Immature natural killer cell (primary cell): Measurements from ENCODE around the gene DGKH. TPM values are rescaled to one million over a fixed set of nuclear protein-coding genes. Genes with fewer than 3 reads are reported as not detected.
"Not testable (repeated sequence)": the region's sequence is repeated elsewhere in the genome, so short reads cannot be mapped to it uniquely, and the experiment has no call there.

Source experiments
- DNase-seq, 3 donors: peaks; one replicate each; pipeline ENCODE4 v3.0.0; 2022; ENCODE audit warnings: mixed read lengths in 1 of 3
- H3K27ac Mint-ChIP-seq, 6 donors: one replicate each; pipeline ENCODE4 v1.8.0; 2020; ENCODE audit warnings: mixed read lengths in 6 of 6, mild to moderate bottlenecking in 5 of 6, inconsistent platforms in 4 of 6, moderate library complexity in 3 of 6
- H3K27me3 Mint-ChIP-seq, 3 donors: one replicate each; pipeline ENCODE4 v1.8.0; 2020 to 2021; ENCODE audit warnings: low read depth in 3 of 3, mild to moderate bottlenecking in 3 of 3, mixed read lengths in 3 of 3, moderate library complexity in 3 of 3, inconsistent platforms in 1 of 3
- H3K36me3 Mint-ChIP-seq, 3 donors: one replicate each; pipeline ENCODE4 v1.8.0; 2020; ENCODE audit warnings: mixed read lengths in 3 of 3, inconsistent platforms in 2 of 3, mild to moderate bottlenecking in 2 of 3
- H3K4me1 Mint-ChIP-seq, 2 donors: one replicate each; pipeline ENCODE4 v1.8.0; 2020; ENCODE audit warnings: inconsistent platforms in 2 of 2, mild to moderate bottlenecking in 2 of 2, mixed read lengths in 2 of 2, moderate library complexity in 1 of 2
- H3K4me3 Mint-ChIP-seq, 5 donors: one replicate each; pipeline ENCODE4 v1.8.0; 2020; ENCODE audit warnings: mild to moderate bottlenecking in 5 of 5, mixed read lengths in 5 of 5, inconsistent platforms in 3 of 5, moderate library complexity in 3 of 5
- H3K9me3 Mint-ChIP-seq, 6 donors: one replicate each; pipeline ENCODE4 v1.8.0; 2020; ENCODE audit warnings: mild to moderate bottlenecking in 6 of 6, mixed read lengths in 6 of 6, inconsistent platforms in 4 of 6, moderate library complexity in 3 of 6
- polyA plus RNA-seq, 3 donors: library from polyadenylated mRNA; unstranded; fragments of 300-500 nt; fragmentation: Illumina TruSeq; gene quantifications; one replicate each; pipeline ENCODE4 v1.2.3, GENCODE V29; 2021

The DGKH gene
- polyA plus RNA-seq, 3 donors from 2014 or later: 0.03 to 1.1 TPM; not detected in 1

DNA sequence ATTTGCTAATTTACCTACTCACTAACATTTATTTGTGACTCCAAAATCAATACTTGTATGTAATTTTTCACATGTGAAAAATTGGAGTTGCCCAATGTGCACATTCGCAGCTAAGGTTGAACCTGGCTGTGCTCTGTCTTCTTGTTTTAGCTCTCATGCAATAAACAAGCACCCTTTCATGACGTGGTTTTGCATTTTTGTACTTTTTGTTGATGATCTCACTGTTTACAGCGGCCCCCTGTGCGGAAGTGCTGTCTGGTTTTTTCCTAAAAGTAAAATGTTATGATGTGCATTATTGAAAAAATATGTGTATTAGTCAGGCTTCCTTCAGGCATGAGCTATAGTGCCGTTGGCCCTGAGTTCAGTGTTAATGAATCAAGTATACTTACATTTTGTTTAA lies 18.1 kb downstream of the DGKH start:
- no peaks in the 10 kb centered on the region for H3K36me3 Mint-ChIP-seq
- H3K27me3 Mint-ChIP-seq: peaks cover 2 to 5% (median 2%) of the 10 kb centered on the region in 3 donors
- H3K4me1 Mint-ChIP-seq: no peaks in the 10 kb centered on the region
- no peak overlapping the region for H3K27ac Mint-ChIP-seq
- DNase-seq: no peak
- no peaks in the 10 kb centered on the region for H3K9me3 Mint-ChIP-seq
- no peak overlapping the region for H3K4me3 Mint-ChIP-seq

DNA sequence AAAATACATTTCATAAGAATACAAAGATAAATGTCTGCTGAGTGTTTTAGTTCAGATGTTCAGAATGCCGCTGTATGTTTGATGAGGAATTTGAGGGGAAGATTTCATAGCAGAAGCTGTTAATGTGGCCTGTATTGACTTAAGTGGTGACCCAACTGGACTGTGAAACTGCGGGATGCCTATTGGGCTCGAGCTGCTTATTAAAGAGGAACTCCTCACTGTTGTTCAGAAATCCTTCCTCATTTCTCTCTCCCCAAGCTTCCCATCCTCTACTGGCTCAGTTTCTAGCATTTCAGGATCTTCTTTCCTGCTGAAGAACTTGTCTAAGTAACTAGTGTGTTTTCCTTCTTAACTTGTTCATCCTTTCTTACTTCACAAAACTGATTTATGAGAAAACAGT lies 20.4 kb downstream of the DGKH start:
- no peaks in the 10 kb centered on the region for H3K36me3 Mint-ChIP-seq
- H3K27me3 Mint-ChIP-seq: peaks cover 0 to 4% (median 0%) of the 10 kb centered on the region in 3 donors
- H3K9me3 Mint-ChIP-seq: no peaks in the 10 kb centered on the region
- H3K4me1 Mint-ChIP-seq: no peaks in the 10 kb centered on the region
- H3K4me3 Mint-ChIP-seq: no peak overlapping the region
- no peak for DNase-seq
- no peak overlapping the region for H3K27ac Mint-ChIP-seq

DNA sequence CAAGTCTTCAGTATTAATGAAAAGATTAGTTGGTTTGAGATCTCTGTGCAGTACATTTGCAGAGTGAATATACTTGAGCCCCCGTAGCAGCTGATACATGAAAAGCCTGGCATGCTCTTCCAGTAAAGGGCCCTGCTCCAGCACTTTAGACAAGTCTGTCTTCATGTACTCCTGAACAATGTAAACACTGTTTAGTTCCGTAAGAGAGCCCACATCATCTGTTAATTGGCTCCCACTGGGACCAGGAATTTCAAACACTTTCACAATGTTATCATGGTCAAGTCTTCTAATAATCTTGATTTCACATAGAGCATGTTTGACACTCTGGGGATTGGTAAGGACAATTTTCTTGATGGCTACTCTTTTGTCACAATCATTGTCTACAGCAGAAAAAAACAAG lies 22.2 kb downstream of the DGKH start:
- not testable (repeated sequence) for H3K4me3 Mint-ChIP-seq, H3K4me1 Mint-ChIP-seq, H3K27ac Mint-ChIP-seq, H3K27me3 Mint-ChIP-seq, DNase-seq, H3K9me3 Mint-ChIP-seq, H3K36me3 Mint-ChIP-seq

DNA sequence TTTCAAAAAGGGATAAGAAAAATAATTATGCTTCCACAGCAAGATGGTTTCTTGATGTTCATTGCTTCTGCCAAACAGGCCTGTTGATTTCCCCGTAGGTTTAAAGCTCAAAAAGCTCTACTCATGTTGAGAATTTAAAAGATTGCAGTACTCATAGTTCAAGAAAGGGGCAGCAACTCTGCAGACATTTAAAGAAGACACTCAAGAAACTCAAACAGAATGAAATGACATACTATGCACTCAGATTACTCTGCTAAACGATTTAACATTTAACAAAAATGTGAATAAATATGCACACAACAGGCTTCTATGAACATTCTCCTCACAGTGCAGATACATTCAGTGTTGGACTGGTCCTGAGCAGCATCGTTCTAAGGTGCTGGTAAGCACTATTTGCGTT lies 22.7 kb downstream of the DGKH start:
- not testable (repeated sequence) for H3K4me3 Mint-ChIP-seq, H3K27ac Mint-ChIP-seq, H3K27me3 Mint-ChIP-seq, H3K36me3 Mint-ChIP-seq, DNase-seq, H3K4me1 Mint-ChIP-seq, H3K9me3 Mint-ChIP-seq

DNA sequence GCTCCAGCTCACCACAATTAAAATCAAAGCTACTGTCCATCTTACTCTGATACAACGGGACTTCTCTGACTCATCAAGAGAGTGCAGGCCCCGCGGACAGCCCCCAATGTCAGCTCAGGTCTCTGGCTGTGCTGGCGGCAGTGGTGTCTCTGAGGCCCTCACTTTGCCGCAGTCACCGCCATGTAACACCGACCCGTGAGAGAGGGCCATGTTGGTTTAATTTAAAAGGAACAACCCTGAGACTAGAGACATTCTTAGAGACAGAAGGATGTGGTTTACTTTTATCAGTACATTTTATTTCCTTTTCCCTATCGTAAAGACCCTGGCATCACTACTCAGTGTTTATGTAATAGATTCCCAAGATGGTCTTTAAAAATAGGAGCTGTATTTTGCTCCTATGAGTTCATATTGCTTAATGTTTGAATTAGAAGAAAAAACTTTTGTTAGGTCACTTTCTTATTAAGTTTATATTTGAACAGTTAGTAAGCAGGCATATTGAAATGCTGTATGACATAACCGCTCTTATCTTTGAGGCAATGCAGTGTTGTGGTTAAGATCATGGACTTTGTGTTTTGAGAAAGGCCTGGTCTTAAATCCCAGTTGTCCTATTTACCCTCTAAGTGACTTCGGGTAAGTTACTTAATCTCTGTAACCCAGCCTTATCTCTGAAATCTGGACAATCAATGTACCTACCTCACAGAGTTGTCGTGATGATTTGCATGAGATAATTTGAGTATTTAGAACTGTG lies 23.4 kb downstream of the DGKH start:
- H3K9me3 Mint-ChIP-seq: no peaks in the 10 kb centered on the region
- H3K4me3 Mint-ChIP-seq: no peak overlapping the region
- no peak overlapping the region for H3K27ac Mint-ChIP-seq
- H3K36me3 Mint-ChIP-seq: no peaks in the 10 kb centered on the region
- DNase-seq: no peak
- H3K4me1 Mint-ChIP-seq: no peaks in the 10 kb centered on the region
- peaks cover 0 to 4% (median 0%) of the 10 kb centered on the region in 3 donors for H3K27me3 Mint-ChIP-seq

DNA sequence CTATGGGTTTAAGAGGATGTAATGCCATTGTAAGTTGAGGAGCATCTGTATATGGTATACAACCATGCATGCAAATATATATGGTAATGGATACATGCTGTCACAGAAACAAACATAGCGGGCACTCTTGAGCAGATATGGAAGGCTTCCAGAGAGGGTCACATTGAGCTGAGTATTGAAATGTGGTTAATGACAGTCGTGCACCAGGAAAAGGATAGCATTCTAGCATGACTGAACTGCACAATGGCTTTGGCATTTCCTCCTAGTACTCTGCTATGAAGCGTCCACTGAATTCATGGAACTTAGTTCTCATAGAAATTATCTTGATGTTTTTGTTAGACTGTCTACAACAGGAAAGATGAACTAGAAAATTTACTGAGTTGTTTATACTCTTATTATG lies 25.2 kb downstream of the DGKH start:
- no peak for DNase-seq
- Mint-ChIP-seq H3K4me3 (no peak overlapping the region), H3K27ac (no peak overlapping the region), H3K4me1 (no peaks in the 10 kb centered on the region), H3K27me3 (peaks cover 0 to under 1% (median 0%) of the 10 kb centered on the region in 3 donors), H3K9me3 (no peaks in the 10 kb centered on the region), H3K36me3 (no peaks in the 10 kb centered on the region)

- H3K4me3 Mint-ChIP-seq: no peak overlapping the region
- no peak overlapping the region for H3K27ac Mint-ChIP-seq
- H3K36me3 Mint-ChIP-seq: no peaks in the 10 kb centered on the region
- peaks cover 0 to 1% (median 0%) of the 10 kb centered on the region in 3 donors for H3K27me3 Mint-ChIP-seq
- no peaks in the 10 kb centered on the region for H3K9me3 Mint-ChIP-seq
- DNase-seq: no peak
- H3K4me1 Mint-ChIP-seq: no peaks in the 10 kb centered on the region
Measured at GRCh38 chr13:42075517-42075916, 27.1 kb downstream of the DGKH start.

DNA sequence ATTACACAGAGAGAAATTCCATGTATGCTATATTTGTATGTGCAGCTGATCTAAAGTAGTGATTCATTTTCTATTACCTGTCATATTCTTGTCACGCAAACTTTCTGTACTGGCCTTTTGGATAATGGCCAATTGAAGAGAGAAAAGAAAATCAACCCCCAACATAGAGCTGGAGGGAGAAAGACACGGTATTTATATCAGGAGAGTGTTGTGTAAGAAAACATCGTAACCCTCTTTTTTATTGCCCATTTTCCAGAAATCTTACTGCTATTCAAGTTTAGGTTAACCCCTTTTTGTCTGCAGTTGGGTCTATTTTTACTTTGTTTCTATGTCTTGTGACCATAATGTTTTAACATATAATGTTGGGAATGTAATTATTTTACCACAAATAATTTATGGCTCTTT lies 27.9 kb downstream of the DGKH start:
- Mint-ChIP-seq H3K27me3 (peaks cover 0 to 1% (median 0%) of the 10 kb centered on the region in 3 donors), H3K4me3 (no peak overlapping the region), H3K9me3 (no peaks in the 10 kb centered on the region), H3K27ac (no peak overlapping the region), H3K36me3 (no peaks in the 10 kb centered on the region), H3K4me1 (no peaks in the 10 kb centered on the region)
- DNase-seq: no peak

- H3K9me3 Mint-ChIP-seq: peaks cover 0 to 2% (median 0%) of the 10 kb centered on the region in 6 donors
- H3K4me3 Mint-ChIP-seq: no peak overlapping the region
- no peaks in the 10 kb centered on the region for H3K4me1 Mint-ChIP-seq
- no peak for DNase-seq
- H3K36me3 Mint-ChIP-seq: no peaks in the 10 kb centered on the region
- H3K27ac Mint-ChIP-seq: no peak overlapping the region
- peaks cover 0 to 5% (median 0%) of the 10 kb centered on the region in 3 donors for H3K27me3 Mint-ChIP-seq
Measured at GRCh38 chr13:42078128-42078808, 29.8 kb downstream of the DGKH start.

- peaks cover 0 to 6% (median 5%) of the 10 kb centered on the region in 3 donors for H3K27me3 Mint-ChIP-seq
- no peaks in the 10 kb centered on the region for H3K4me1 Mint-ChIP-seq
- H3K36me3 Mint-ChIP-seq: peaks cover 0 to 11% (median 4%) of the 10 kb centered on the region in 3 donors
- H3K9me3 Mint-ChIP-seq: peaks cover 0 to 5% (median 2%) of the 10 kb centered on the region in 6 donors
- H3K4me3 Mint-ChIP-seq: no peak overlapping the region
- DNase-seq: no peak
- H3K27ac Mint-ChIP-seq: no peak overlapping the region
Measured at GRCh38 chr13:42083138-42083770, 34.8 kb downstream of the DGKH start.

GRCh38 chr13:42084722-42085121 lies 36.3 kb downstream of the DGKH start:
- H3K36me3 Mint-ChIP-seq: peaks cover 0 to 11% (median 4%) of the 10 kb centered on the region in 3 donors
- peaks cover 0 to 5% (median 2%) of the 10 kb centered on the region in 6 donors for H3K9me3 Mint-ChIP-seq
- H3K4me3 Mint-ChIP-seq: no peak overlapping the region
- H3K27ac Mint-ChIP-seq: no peak overlapping the region
- DNase-seq: no peak
- peaks cover 0 to 5% (median 5%) of the 10 kb centered on the region in 3 donors for H3K27me3 Mint-ChIP-seq
- H3K4me1 Mint-ChIP-seq: no peaks in the 10 kb centered on the region

DNA sequence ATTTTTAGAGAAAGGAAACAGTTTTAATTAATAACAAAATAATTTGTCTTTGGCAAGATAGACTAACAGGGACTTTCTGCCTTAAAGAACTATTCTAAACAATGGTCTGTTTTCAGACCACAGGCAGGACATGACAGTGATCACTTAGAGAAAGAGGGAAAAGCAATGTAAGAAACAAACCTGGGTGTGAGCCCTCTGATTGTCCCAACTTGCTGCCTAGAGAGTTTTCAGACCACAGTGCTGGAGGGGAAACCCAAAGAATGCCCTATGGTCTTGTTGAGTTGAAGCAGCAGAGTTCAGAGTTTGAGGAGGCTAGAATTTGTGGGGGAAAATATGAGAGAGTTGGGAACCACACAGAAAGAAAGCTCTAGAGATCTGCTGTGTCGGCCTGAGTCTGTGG lies 38.1 kb downstream of the DGKH start:
- peaks cover 0 to 11% (median 4%) of the 10 kb centered on the region in 3 donors for H3K36me3 Mint-ChIP-seq
- no peak for DNase-seq
- no peak overlapping the region for H3K27ac Mint-ChIP-seq
- no peak overlapping the region for H3K4me3 Mint-ChIP-seq
- H3K27me3 Mint-ChIP-seq: peaks cover 2 to 5% (median 5%) of the 10 kb centered on the region in 3 donors
- H3K9me3 Mint-ChIP-seq: peaks cover 0 to 5% (median 2%) of the 10 kb centered on the region in 6 donors
- no peaks in the 10 kb centered on the region for H3K4me1 Mint-ChIP-seq

- Mint-ChIP-seq H3K27me3 (peaks cover 0 to 5% (median 3%) of the 10 kb centered on the region in 3 donors), H3K36me3 (no peaks in the 10 kb centered on the region), H3K4me3 (no peak overlapping the region), H3K9me3 (no peaks in the 10 kb centered on the region), H3K4me1 (no peaks in the 10 kb centered on the region), H3K27ac (no peak overlapping the region)
- no peak for DNase-seq
Measured at GRCh38 chr13:42094516-42095040, 46.1 kb downstream of the DGKH start.

- not testable (repeated sequence) for H3K4me1 Mint-ChIP-seq, DNase-seq, H3K4me3 Mint-ChIP-seq, H3K27me3 Mint-ChIP-seq, H3K9me3 Mint-ChIP-seq, H3K36me3 Mint-ChIP-seq, H3K27ac Mint-ChIP-seq
Measured at GRCh38 chr13:42096222-42096621, 47.8 kb downstream of the DGKH start.
